CD14-positive monocyte (primary cell): Measurements from ENCODE around the gene IGFBP4. TPM values are rescaled to one million over a fixed set of nuclear protein-coding genes. Genes with fewer than 3 reads are reported as not detected.

Experiments used
- DNase-seq, 3 donors: peaks; one replicate each; pipeline ENCODE4 v3.0.0-alpha.2; 2011 to 2022
- H2AFZ ChIP-seq: 2 replicates; pipeline ENCODE4 v1.6.0; 2012; ENCODE audit warnings: mild to moderate bottlenecking, low read depth, low read length, inconsistent platforms; ENCODE audit not compliant: insufficient read depth, poor library complexity, severe bottlenecking
- H3K27ac ChIP-seq, 2 donors: 1 replicate in 1 of 2; 2 replicates in 1 of 2; pipeline ENCODE4 v1.5.1; 2012 to 2013; ENCODE audit warnings: low read length in 2 of 2, control low read depth in 1 of 2, inconsistent platforms in 1 of 2, low read depth in 1 of 2, mild to moderate bottlenecking in 1 of 2
- H3K27me3 ChIP-seq, 2 donors: one replicate each; pipeline versions ENCODE4 v1.6.0 to v1.6.1; 2011 to 2013; ENCODE audit warnings: low read length in 2 of 2; ENCODE audit not compliant: control insufficient read depth in 2 of 2, insufficient read depth in 2 of 2
- H3K36me3 ChIP-seq, 2 donors: replicated peaks in 1 of 2; 1 replicate in 1 of 2; 2 replicates in 1 of 2; pipeline versions ENCODE4 v1.5.1 to v1.6.1; 2012 to 2013; ENCODE audit warnings: low read length in 2 of 2, control low read depth in 1 of 2, inconsistent platforms in 1 of 2, mild to moderate bottlenecking in 1 of 2; ENCODE audit not compliant: insufficient read depth in 2 of 2, control insufficient read depth in 1 of 2
- H3K4me1 ChIP-seq, 2 donors: 1 replicate in 1 of 2; 2 replicates in 1 of 2; pipeline versions ENCODE4 v1.5.1 to v1.6.1; 2012 to 2013; ENCODE audit warnings: low read length in 2 of 2, control low read depth in 1 of 2, inconsistent platforms in 1 of 2, mild to moderate bottlenecking in 1 of 2, moderate library complexity in 1 of 2; ENCODE audit not compliant: insufficient read depth in 2 of 2, control insufficient read depth in 1 of 2
- H3K4me2 ChIP-seq: replicated peaks from 2 replicates; pipeline ENCODE3; 2012; ENCODE audit warnings: low read length, moderate library complexity, mild to moderate bottlenecking; ENCODE audit not compliant: poor library complexity, severe bottlenecking; ENCODE audit errors: extremely low read depth
- H3K4me3 ChIP-seq, 3 experiments: fragments of 200-600 bp in 1 of 3; sonication (generic) in 1 of 3; replicated peaks in 1 of 3; 1 replicate in 2 of 3; 2 replicates in 1 of 3; pipeline ENCODE4 v1.5.1; 2011 to 2013; ENCODE audit warnings: low read length in 3 of 3, mild to moderate bottlenecking in 3 of 3, control low read depth in 2 of 3, low read depth in 2 of 3, inconsistent platforms in 1 of 3, moderate library complexity in 1 of 3
- H3K79me2 ChIP-seq: 2 replicates; pipeline ENCODE4 v1.6.0; 2012; ENCODE audit warnings: mild to moderate bottlenecking, control low read depth, inconsistent platforms, low read length, moderate library complexity; ENCODE audit not compliant: insufficient read depth
- H3K9ac ChIP-seq: 2 replicates; pipeline ENCODE4 v1.6.0; 2017; ENCODE audit warnings: low read length, mild to moderate bottlenecking; ENCODE audit not compliant: insufficient read depth, poor library complexity, severe bottlenecking
- H3K9me3 ChIP-seq, 2 donors: replicated peaks in 1 of 2; 1 replicate in 1 of 2; 2 replicates in 1 of 2; pipeline versions ENCODE4 v1.5.1 to v1.6.1; 2012 to 2013; ENCODE audit warnings: low read length in 2 of 2, control low read depth in 1 of 2; ENCODE audit not compliant: control insufficient read depth in 1 of 2, insufficient read depth in 1 of 2
- H4K20me1 ChIP-seq: 2 replicates; pipeline ENCODE4 v1.6.0; 2012; ENCODE audit warnings: mild to moderate bottlenecking, low read length, control low read depth, moderate library complexity; ENCODE audit not compliant: insufficient read depth
- H3K27ac Mint-ChIP-seq, 7 donors: one replicate each; pipeline ENCODE4 v1.8.0; 2020; ENCODE audit warnings: mild to moderate bottlenecking in 7 of 7, mixed read lengths in 7 of 7, moderate library complexity in 6 of 7, inconsistent platforms in 2 of 7
- H3K27me3 Mint-ChIP-seq, 3 donors: one replicate each; pipeline ENCODE4 v1.8.0; 2021 to 2022; ENCODE audit warnings: low read depth in 3 of 3, mild to moderate bottlenecking in 3 of 3, mixed read lengths in 3 of 3, moderate library complexity in 3 of 3, inconsistent platforms in 1 of 3
- H3K36me3 Mint-ChIP-seq, 2 donors: one replicate each; pipeline ENCODE4 v1.8.0; 2020; ENCODE audit warnings: mixed read lengths in 2 of 2, inconsistent platforms in 1 of 2, mild to moderate bottlenecking in 1 of 2
- H3K4me1 Mint-ChIP-seq: one replicate; pipeline ENCODE4 v1.8.0; 2020; ENCODE audit warnings: mild to moderate bottlenecking, mixed read lengths
- H3K4me3 Mint-ChIP-seq, 2 donors: one replicate each; pipeline ENCODE4 v1.8.0; 2020; ENCODE audit warnings: mild to moderate bottlenecking in 2 of 2, mixed read lengths in 2 of 2, moderate library complexity in 1 of 2
- H3K9me3 Mint-ChIP-seq, 7 donors: one replicate each; pipeline ENCODE4 v1.8.0; 2020 to 2022; ENCODE audit warnings: mixed read lengths in 7 of 7, mild to moderate bottlenecking in 6 of 7, moderate library complexity in 6 of 7, inconsistent platforms in 2 of 7
- CTCF ChIP-seq: fragments of 200-600 bp; IDR thresholded peaks from one replicate; pipeline ENCODE4 v1.8.0; 2022; ENCODE audit warnings: antibody characterized with exemption, mild to moderate bottlenecking
- WGBS: methylation state at CpG from one replicate; pipeline ENCODE4 v1.1.5; 2013; ENCODE audit warnings: missing lambda C conversion rate; ENCODE audit not compliant: insufficient coverage; 5-methylcytosine and 5-hydroxymethylcytosine counted together
- intact Hi-C, 2 donors: fragments of 100-400 bp; cut with micrococcal nuclease; formaldehyde crosslinking; loops; one replicate each; pipeline versions ENCODE4 v1.15.0 to v1.15.1; 2023
- polyA plus RNA-seq, 3 donors: library from polyadenylated mRNA; depleted of rRNA in 1 of 3; unstranded in 2 of 3; stranded (reverse) in 1 of 3; fragments of 300-500 nt in 2 of 3; fragments of >200 nt in 1 of 3; fragmentation: Illumina TruSeq in 2 of 3; gene quantifications; 1 replicate in 2 of 3; 2 replicates in 1 of 3; pipeline ENCODE4 v1.2.3, GENCODE V29; 2012 to 2021

The IGFBP4 gene
- polyA plus RNA-seq, 3 donors, result 0.04 to 0.15 TPM; not detected in 1

- Histone ChIP-seq H3K4me1 (peaks cover 13% of the 10 kb centered on the region in 2 donors), H3K79me2 (no peaks in the 10 kb centered on the region), H3K36me3 (no peaks in the 10 kb centered on the region), H3K4me3 (no peak overlapping the region), H3K27me3 (no peaks in the 10 kb centered on the region), H3K27ac (no peak overlapping the region), H2AFZ (no peak overlapping the region), H3K9ac (no peak overlapping the region), H3K4me2 (no peak overlapping the region), H4K20me1 (no peaks in the 10 kb centered on the region), H3K9me3 (no peaks in the 10 kb centered on the region)
- no peaks in the 10 kb centered on the region for H3K9me3 Mint-ChIP-seq
- intact Hi-C loops, result no loop called here
- no peak for DNase-seq
- no peak overlapping the region for H3K4me3 Mint-ChIP-seq
- peaks cover 0 to 4% (median 3%) of the 10 kb centered on the region in 3 donors for H3K27me3 Mint-ChIP-seq
- peaks cover 26% of the 10 kb centered on the region for H3K4me1 Mint-ChIP-seq
- H3K27ac Mint-ChIP-seq, result no peak overlapping the region
- peak; percentile 65 for TF ChIP-seq CTCF
- 87% methylated on average over 5 of the region's 6 CpGs for WGBS
- no peaks in the 10 kb centered on the region for H3K36me3 Mint-ChIP-seq
These were observed 9.5 kb upstream of the IGFBP4 start for GRCh38 chr17:40433551-40434415.

- Histone ChIP-seq H3K79me2 (no peaks in the 10 kb centered on the region), H3K9ac (no peak overlapping the region), H3K36me3 (no peaks in the 10 kb centered on the region), H4K20me1 (no peaks in the 10 kb centered on the region), H2AFZ (peak overlapping the region; percentile 0), H3K9me3 (no peaks in the 10 kb centered on the region), H3K4me2 (no peak overlapping the region), H3K4me1 (peaks cover 13% of the 10 kb centered on the region in 2 donors), H3K27me3 (no peaks in the 10 kb centered on the region), H3K27ac (no peak overlapping the region), H3K4me3 (no peak overlapping the region)
- no peak overlapping the region for H3K4me3 Mint-ChIP-seq
- H3K9me3 Mint-ChIP-seq, result no peaks in the 10 kb centered on the region
- H3K4me1 Mint-ChIP-seq, result peaks cover 20% of the 10 kb centered on the region
- no peaks in the 10 kb centered on the region for H3K36me3 Mint-ChIP-seq
- no peak for DNase-seq
- TF ChIP-seq CTCF, result no peak
- intact Hi-C loops, result no loop called here
- no peak overlapping the region for H3K27ac Mint-ChIP-seq
- peaks cover 5 to 7% (median 6%) of the 10 kb centered on the region in 3 donors for H3K27me3 Mint-ChIP-seq
- WGBS, result 6% methylated on average over 3 of the region's 5 CpGs
These were observed 6.6 kb upstream of the IGFBP4 start for GRCh38 chr17:40436636-40437035.
